ENCODE data around the gene CCDC102A.
"Not testable (repeated sequence)": the region's sequence is repeated elsewhere in the genome, so short reads cannot be mapped to it uniquely, and the experiment has no call there.

The CCDC102A gene

GRCh38 chr16:57504001-57504400 is 32.4 kb downstream of the CCDC102A start:
- no peak for DNase-seq (ENCODE audit: extremely low read depth in 1 of 2, low read depth in 1 of 2)

- DNase-seq (ENCODE audit: extremely low read depth in 1 of 2, low read depth in 1 of 2), result no peak
These were observed 33.0 kb downstream of the CCDC102A start for GRCh38 chr16:57503366-57503765.

DNA sequence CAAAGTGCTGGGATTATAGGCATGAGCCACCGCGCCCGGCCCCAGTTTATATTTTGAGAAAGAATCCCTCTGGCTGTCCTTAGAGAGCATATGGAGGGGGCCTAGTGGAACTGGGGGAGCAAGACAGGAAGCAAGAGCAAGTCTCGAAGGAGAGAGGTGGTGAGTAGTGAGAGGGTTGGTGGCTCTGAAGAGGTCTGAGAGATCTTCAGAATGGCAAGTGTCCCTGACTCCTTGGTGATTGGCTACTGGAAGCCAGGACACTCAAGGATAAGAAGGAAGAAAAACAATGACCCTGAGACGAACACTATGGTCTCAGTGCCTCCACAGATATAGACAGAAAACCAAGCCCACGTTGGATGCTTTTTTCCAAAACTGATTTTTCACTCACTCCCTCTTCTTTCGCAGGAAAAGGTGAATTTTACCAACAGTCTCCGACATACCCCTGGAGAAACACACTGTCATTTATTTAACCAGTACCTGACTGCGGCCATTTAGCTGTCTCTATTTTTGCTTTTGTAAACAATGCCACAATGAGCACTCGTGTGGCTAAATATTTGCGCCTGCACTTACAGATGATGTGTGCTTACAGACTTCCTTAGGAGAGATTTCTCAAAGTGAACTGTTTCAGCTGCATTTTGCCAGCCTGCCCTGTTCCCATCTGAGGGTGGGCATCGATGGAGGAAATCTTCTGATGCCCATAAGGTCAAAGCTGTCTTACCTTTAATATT is 34.2 kb downstream of the CCDC102A start:
- no peak for DNase-seq (ENCODE audit: extremely low read depth in 1 of 2, low read depth in 1 of 2)

- DNase-seq (ENCODE audit: extremely low read depth in 1 of 2, low read depth in 1 of 2), result no peak
These were observed 34.9 kb downstream of the CCDC102A start for GRCh38 chr16:57501492-57501891.

- no peak for DNase-seq (ENCODE audit: extremely low read depth in 1 of 2, low read depth in 1 of 2)
These were observed 35.7 kb downstream of the CCDC102A start for GRCh38 chr16:57500578-57501111.

DNA sequence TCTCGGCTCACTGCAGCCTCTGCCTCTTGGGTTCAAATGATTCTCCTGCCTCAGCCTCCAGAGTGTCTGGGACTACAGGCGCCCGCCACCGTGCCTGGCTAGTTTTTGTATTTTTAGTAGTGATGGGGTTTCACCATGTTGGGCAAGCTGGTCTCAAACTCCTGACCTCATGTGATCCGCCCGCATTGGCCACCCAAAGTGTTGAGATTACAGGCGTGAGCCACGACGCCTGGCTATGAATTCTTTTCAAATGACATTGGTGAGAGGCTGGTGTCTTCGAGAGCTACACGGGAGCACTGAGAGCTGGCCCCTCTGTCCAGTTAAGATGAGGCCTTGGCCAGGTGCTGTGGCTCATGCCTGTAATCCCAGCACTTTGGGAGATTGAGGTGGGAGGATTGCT is 36.4 kb downstream of the CCDC102A start:
- not testable (repeated sequence) for DNase-seq (ENCODE audit: extremely low read depth in 1 of 2, low read depth in 1 of 2)

GRCh38 chr16:57498031-57498430 is 38.3 kb downstream of the CCDC102A start:
- DNase-seq (ENCODE audit: extremely low read depth in 1 of 2, low read depth in 1 of 2), result no peak

DNA sequence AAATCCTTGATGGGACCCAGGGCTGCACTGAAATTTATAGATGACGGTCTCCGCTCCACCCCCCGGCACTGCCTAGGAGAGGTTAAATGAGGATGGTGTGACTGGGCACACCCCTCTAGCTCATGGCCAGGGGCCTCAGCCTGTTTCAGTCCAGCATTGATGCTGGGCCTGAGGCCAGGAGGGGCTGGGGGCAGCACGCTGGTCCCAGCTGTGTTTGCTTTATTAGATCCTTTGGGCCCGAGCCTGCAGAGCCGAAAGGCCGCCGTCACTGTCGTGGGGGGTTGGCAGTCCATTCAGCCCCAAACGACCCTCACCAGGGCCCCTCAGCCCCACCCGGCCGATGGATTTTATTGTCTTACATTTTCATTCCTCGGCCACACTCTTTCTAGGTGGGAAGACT is 39.2 kb downstream of the CCDC102A start:
- DNase-seq (ENCODE audit: extremely low read depth in 1 of 2, low read depth in 1 of 2), result no peak

DNA sequence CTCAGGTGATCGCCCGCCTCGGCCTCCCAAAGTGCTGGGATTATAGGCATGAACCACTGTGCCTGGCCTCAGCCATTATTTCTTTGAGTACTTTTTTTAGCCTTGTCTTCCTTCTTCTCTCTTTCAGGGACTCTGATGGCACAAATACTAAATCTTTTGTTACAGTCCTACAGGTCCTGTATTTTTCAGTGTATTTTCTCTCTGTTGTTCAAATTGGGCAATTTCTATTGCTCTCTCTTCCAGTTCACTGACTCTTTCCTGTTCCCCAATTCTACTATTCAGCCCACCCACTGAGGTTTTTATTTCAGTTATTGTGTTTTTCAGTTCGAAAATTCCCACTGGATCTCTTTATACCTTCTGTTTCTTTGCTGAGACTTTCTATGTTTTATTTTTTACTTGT is 42.6 kb downstream of the CCDC102A start:
- no peak for DNase-seq (ENCODE audit: extremely low read depth in 1 of 2, low read depth in 1 of 2)

DNA sequence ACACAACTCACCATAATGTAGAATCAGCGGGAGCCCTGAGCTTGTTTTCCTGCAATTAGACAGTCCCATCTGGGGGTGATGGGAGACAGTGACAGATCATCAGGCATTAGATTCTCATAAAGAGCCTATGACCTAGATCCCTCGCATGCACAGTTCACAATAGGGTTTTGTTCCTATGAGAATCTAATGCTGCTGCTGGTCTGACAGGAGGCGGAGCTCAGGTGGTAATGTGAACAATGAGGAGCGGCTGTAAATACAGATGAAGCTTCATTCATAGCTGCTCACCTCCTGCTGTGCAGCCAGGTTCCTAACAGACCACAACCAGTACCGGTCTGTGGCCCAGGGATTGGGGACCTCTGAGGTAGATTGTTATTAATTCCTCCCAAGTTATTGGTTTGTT is 47.1 kb downstream of the CCDC102A start:
- no peak for DNase-seq (ENCODE audit: extremely low read depth in 1 of 2, low read depth in 1 of 2)

GRCh38 chr16:57486858-57487834 is 49.2 kb downstream of the CCDC102A start:
- no peak for DNase-seq (ENCODE audit: extremely low read depth in 1 of 2, low read depth in 1 of 2)

DNA sequence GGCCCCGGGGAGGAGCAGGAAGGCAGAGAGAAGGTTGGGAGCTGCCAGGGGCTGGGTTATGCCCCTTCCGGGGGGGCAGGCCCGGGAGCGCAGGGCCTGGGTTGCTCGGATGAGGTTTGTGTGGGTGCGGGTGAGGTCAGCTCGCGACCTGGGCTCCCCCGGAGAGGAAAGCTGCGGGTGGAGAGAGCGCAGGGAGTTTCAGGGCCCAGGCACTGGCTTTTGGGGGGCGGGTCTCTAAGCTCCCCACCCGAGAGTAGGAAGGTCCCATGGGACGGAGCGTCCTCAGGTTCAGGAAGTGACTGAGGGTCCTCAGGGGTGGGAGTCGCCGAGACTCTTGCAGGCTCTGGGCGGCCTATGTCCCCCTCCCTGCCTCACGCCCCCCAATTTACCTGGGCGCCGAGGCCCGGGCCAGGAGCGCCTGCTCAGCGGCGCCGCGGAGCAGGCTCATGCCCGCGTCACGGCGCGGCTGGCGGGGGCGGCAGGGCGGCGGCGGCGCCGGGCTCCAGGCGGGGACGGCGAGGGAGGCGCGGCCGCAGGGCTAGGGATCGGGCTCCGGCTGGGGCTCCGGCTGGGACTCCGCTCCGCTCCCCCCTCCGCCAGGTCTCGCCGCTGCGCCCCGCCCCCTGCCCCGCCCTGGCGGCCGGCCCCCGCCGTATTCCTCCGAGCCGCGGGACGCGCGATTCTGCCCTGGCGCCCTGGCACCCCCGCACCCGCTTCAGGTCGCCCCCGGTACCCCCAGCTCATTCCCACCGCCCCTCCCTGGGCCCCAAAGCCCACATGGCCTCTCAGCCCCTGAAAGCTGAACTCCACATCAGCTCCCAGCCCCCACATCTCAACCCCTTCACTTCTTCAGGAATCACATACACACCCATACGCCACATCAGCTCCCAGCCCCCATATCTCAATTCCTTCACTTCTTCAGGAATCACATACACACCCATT is 50.2 kb downstream of the CCDC102A start, which contains the start of gene DOK4:
Gene DOK4 (minus strand): TSS at position 578 of the 942 bp plus-strand sequence. CDS start 6,986 bp downstream, outside the sequence.
- DNase-seq (ENCODE audit: extremely low read depth in 1 of 2, low read depth in 1 of 2), result peak; percentile 63 to 66

GRCh38 chr16:57485091-57485915 is 51.1 kb downstream of the CCDC102A start:
- DNase-seq (ENCODE audit: extremely low read depth in 1 of 2, low read depth in 1 of 2), result no peak

GRCh38 chr16:57484515-57485005 is 51.8 kb downstream of the CCDC102A start:
- no peak for DNase-seq (ENCODE audit: extremely low read depth in 1 of 2, low read depth in 1 of 2)

DNA sequence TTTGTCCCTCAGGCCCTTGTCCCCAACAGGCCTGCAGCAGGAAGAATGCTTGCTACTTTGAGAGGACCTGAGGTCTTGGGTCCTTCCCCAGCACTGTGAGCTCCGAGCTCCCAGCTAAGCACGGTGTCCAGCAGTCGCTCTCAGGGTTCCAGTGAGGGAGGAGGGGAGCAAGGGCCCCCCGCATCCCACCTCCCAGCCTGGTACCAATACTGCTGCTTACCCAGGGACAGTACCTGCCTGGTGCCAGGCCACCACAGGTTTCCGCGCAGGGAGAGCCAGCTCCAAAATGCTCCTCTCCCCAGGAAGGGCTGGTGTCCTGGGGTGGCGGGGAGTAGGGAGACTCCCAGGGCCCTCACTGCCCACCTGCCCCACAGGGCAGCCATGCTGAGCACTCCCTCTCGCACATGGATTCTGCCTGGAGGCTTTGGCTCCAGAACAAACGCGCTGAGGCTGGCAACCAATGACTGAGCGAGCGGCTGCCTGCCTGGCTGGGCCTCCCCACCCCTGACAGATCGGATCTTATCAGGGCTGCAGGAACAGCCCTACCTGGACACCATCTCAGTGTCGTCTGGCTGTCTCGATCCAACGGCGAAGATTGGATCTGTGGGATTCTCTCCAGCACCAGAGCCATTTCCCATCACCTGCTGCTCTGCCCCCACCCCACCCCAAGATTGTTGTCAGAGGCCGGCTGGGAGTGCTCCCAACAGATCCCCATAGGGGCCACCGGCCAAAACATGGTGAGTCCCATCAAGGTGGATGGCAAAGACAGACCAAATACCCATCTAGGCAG is 52.5 kb downstream of the CCDC102A start:
- DNase-seq (ENCODE audit: extremely low read depth in 1 of 2, low read depth in 1 of 2), result no peak

- no peak for DNase-seq (ENCODE audit: extremely low read depth in 1 of 2, low read depth in 1 of 2)
These were observed 53.4 kb downstream of the CCDC102A start for GRCh38 chr16:57482845-57483545.

DNA sequence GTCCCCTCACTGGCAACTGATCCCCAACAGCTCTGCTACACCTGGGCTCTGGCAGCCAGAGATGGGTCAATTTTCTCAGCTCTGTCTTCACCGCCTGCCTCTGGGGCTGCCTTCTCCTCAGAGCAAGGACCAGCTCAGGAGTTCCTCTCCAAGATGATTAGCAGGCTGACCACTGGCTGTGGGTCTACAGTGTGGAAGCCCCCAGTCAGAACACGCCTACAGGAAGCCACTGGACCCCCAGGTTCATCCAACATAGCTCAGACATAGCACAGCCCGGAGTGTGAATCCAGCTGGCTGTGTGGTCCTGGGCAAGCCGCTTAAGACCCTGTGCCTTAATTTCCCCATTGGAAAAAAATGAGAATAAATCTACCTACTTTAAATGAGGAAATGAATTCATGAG is 55.0 kb downstream of the CCDC102A start:
- no peak for DNase-seq (ENCODE audit: extremely low read depth in 1 of 2, low read depth in 1 of 2)

GRCh38 chr16:57480754-57481230 is 55.6 kb downstream of the CCDC102A start:
- DNase-seq (ENCODE audit: extremely low read depth in 1 of 2, low read depth in 1 of 2), result no peak
